Transverse colon (tissue), 4 donors: ENCODE measurements around the gene FBN2. TPM values are rescaled to one million over a fixed set of nuclear protein-coding genes. Genes with fewer than 3 reads are reported as not detected.

Source experiments
- DNase-seq: peaks from one replicate; pipeline ENCODE4 v3.0.0-alpha.2; 2019
- H3K27ac ChIP-seq, 4 donors: fragments of 200-600 bp; sonication (generic); 2 replicates each; pipeline ENCODE4 v1.5.1; 2016 to 2018; ENCODE audit warnings: inconsistent platforms in 4 of 4
- H3K27me3 ChIP-seq: fragments of 200-600 bp; sonication (generic); 2 replicates; pipeline ENCODE4 v1.5.1; 2017; ENCODE audit warnings: inconsistent platforms
- H3K36me3 ChIP-seq, 4 donors: fragments of 200-600 bp; sonication (generic); 2 replicates each; pipeline ENCODE4 v1.5.1; 2017 to 2019; ENCODE audit warnings: inconsistent platforms in 4 of 4
- H3K4me1 ChIP-seq, 4 donors: fragments of 200-600 bp; sonication (generic); 2 replicates each; pipeline ENCODE4 v1.5.1; 2017 to 2020; ENCODE audit warnings: inconsistent platforms in 4 of 4
- H3K4me3 ChIP-seq, 4 donors: fragments of 200-600 bp; sonication (generic); 1 replicate in 1 of 4; 2 replicates in 3 of 4; pipeline versions ENCODE4 v1.5.1 to v1.6.1; 2017 to 2019; ENCODE audit warnings: inconsistent platforms in 4 of 4
- H3K9me3 ChIP-seq, 2 donors: fragments of 200-600 bp; sonication (generic); 2 replicates each; pipeline ENCODE4 v1.5.1; 2017 to 2019; ENCODE audit warnings: inconsistent platforms in 2 of 2
- CTCF ChIP-seq, 5 experiments: fragments of 200-600 bp in 3 of 5; fragments of 450-650 bp in 2 of 5; sonication (generic) in 3 of 5; IDR thresholded peaks; 1 replicate in 2 of 5; 2 replicates in 3 of 5; pipeline ENCODE4 v1.5.1; 2016 to 2017; ENCODE audit warnings: antibody characterized with exemption in 5 of 5, inconsistent platforms in 3 of 5, mild to moderate bottlenecking in 2 of 5, moderate library complexity in 1 of 5
- EP300 ChIP-seq: sonication (generic); formaldehyde crosslinking; IDR thresholded peaks from one replicate; pipeline ENCODE4 v1.6.1; 2017; ENCODE audit warnings: antibody characterized with exemption, low read depth
- POLR2A ChIP-seq: fragments of 450-650 bp; IDR thresholded peaks from one replicate; pipeline ENCODE4 v1.6.1; 2016; ENCODE audit warnings: antibody characterized with exemption, mild to moderate bottlenecking, moderate library complexity
- POLR2AphosphoS5 ChIP-seq, 3 donors: sonication (generic); formaldehyde crosslinking; IDR thresholded peaks; one replicate each; pipeline ENCODE4 v1.6.1; 2016; ENCODE audit warnings: antibody characterized with exemption in 3 of 3
- WGBS, 2 donors: methylation state at CpG; one replicate each; pipeline ENCODE4 v1.1.5; 2018; ENCODE audit warnings: low coverage in 1 of 2; 5-methylcytosine and 5-hydroxymethylcytosine counted together
- in situ Hi-C, 4 donors: fragments of 200-750 bp; cut with MboI; loops; one replicate each; pipeline versions ENCODE4 v1.15.0 to v1.15.1; 2017; ENCODE audit warnings: low sequenced_read_pairs in 3 of 4, low pct_ligation_motif_present in 1 of 4, low pct_unique_long_range_greater_than_20kb in 1 of 4
- intact Hi-C: fragments of 100-400 bp; cut with DNase I; formaldehyde crosslinking; loops from one replicate; pipeline ENCODE4 v1.15.1; 2023; ENCODE audit warnings: low total_unique reads
- total RNA-seq, 4 donors: library from RNA; depleted of rRNA; stranded (reverse); fragments of >200 nt; gene quantifications; one replicate each; pipeline ENCODE4 v1.1.0, GENCODE V29; 2016

Gene FBN2
- total RNA-seq, 4 donors from 2014 or later, result 0.79 to 16.1 (median 2.6) TPM

- DNase-seq, result no peak
- H3K4me3 ChIP-seq, result no peak overlapping the region
- TF ChIP-seq EP300, result no peak
- no peak for TF ChIP-seq CTCF (IDR thresholded peaks at IDR 0.05)
- TF ChIP-seq POLR2AphosphoS5 (IDR thresholded peaks at IDR 0.05), result no peak
- TF ChIP-seq POLR2A, result no peak
- no peaks in the 10 kb centered on the region for H3K4me1 ChIP-seq
- 59 to 70% methylated on average over 2 of the region's 2 CpGs for WGBS, 2 donors
- H3K27ac ChIP-seq, result no peak overlapping the region
- intact Hi-C loops, result no loop called here
- H3K27me3 ChIP-seq, result no peaks in the 10 kb centered on the region
- no peaks in the 10 kb centered on the region for H3K36me3 ChIP-seq
- no peaks in the 10 kb centered on the region for H3K9me3 ChIP-seq
- in situ Hi-C loops, result no loop called here
Observed at GRCh38 chr5:128304791-128305190, 233.3 kb downstream of the FBN2 start.

DNA sequence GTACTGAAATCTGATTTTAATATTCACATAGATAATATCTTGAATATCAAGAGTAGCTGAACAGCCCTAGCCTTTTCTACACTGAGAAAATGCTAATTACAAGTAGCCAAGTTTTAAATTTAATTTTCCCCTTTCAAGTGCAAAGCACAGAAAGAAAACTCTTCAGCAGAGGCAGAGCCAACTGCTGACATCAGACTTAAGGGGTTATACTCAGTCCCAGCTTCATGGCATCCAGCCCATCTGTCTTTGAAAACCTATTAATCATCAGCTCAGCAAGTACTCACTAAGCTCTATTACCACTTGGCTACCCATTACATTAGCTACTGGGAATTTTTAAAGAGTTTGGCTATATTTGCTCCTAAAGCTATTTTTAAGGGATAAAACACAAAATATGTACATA is 234.0 kb downstream of the FBN2 start:
- no peaks in the 10 kb centered on the region for H3K27me3 ChIP-seq
- DNase-seq, result no peak
- TF ChIP-seq POLR2AphosphoS5 (IDR thresholded peaks at IDR 0.05), result no peak
- TF ChIP-seq EP300, result no peak
- no peak for TF ChIP-seq CTCF (IDR thresholded peaks at IDR 0.05)
- TF ChIP-seq POLR2A, result no peak
- H3K36me3 ChIP-seq, result no peaks in the 10 kb centered on the region
- H3K4me1 ChIP-seq, result no peaks in the 10 kb centered on the region
- in situ Hi-C loops, result no loop called here
- H3K9me3 ChIP-seq, result no peaks in the 10 kb centered on the region
- intact Hi-C loops, result no loop called here
- no peak overlapping the region for H3K4me3 ChIP-seq
- H3K27ac ChIP-seq, result no peak overlapping the region

DNA sequence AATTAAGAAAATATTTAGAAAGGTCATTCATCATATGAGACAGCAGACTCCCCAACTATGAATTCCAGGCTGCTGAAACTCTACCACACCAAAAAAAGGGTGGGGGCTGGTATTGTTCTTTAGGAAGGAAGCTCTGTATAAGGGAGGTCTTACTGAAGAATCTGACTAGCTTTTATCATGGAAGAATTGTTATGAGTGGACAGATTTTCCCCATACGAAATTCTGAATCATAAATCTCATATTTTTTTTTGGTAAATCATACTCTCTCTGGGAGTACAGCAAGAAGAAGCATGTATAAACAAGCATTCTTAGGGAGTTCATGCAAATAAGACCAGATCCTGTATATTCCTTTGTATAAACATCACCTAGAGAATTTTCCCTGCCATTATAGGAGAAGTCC is 234.5 kb downstream of the FBN2 start:
- H3K27me3 ChIP-seq, result no peaks in the 10 kb centered on the region
- no peaks in the 10 kb centered on the region for H3K36me3 ChIP-seq
- no peak for DNase-seq
- H3K27ac ChIP-seq, result no peak overlapping the region
- H3K9me3 ChIP-seq, result no peaks in the 10 kb centered on the region
- H3K4me3 ChIP-seq, result no peak overlapping the region
- 21 to 33% methylated on average over 1 of the region's 1 CpG for WGBS, 2 donors
- intact Hi-C loops (no loop called here), in situ Hi-C loops (no loop called here)
- TF ChIP-seq EP300, result no peak
- TF ChIP-seq CTCF (IDR thresholded peaks at IDR 0.05), result no peak
- no peak for TF ChIP-seq POLR2A
- TF ChIP-seq POLR2AphosphoS5 (IDR thresholded peaks at IDR 0.05), result no peak
- no peaks in the 10 kb centered on the region for H3K4me1 ChIP-seq

- H3K9me3 ChIP-seq, result no peaks in the 10 kb centered on the region
- H3K4me3 ChIP-seq, result no peak overlapping the region
- no peaks in the 10 kb centered on the region for H3K36me3 ChIP-seq
- no peaks in the 10 kb centered on the region for H3K27me3 ChIP-seq
- 63 to 66% methylated on average over 4 of the region's 4 CpGs for WGBS, 2 donors
- intact Hi-C loops, result no loop called here
- TF ChIP-seq POLR2AphosphoS5 (IDR thresholded peaks at IDR 0.05) (no peak), POLR2A (no peak), EP300 (no peak), CTCF (IDR thresholded peaks at IDR 0.05) (no peak)
- DNase-seq, result no peak
- H3K27ac ChIP-seq, result no peak overlapping the region
- H3K4me1 ChIP-seq, result no peaks in the 10 kb centered on the region
- in situ Hi-C loops, result no loop called here
Observed at GRCh38 chr5:128300181-128300580, 237.9 kb downstream of the FBN2 start.
